NOMO-1 treated with dmso at 0.1 percent for 144 hours (cell line): ENCODE measurements around the gene ING1.

Experiments used
- DNase-seq: peaks from one replicate; lab custom pipeline; 2025; ENCODE audit not compliant: unreplicated experiment; lab: John Stamatoyannopoulos, UW

ING1 gene

GRCh38 chr13:110769097-110769496 is 55.6 kb downstream of the ING1 start:
- no peak for DNase-seq

- DNase-seq: no peak
Measured at GRCh38 chr13:110770678-110771077, 57.2 kb downstream of the ING1 start.

- no peak for DNase-seq
Measured at GRCh38 chr13:110771194-110771593, 57.7 kb downstream of the ING1 start.

- DNase-seq: no peak
Measured at GRCh38 chr13:110772091-110772984, 58.8 kb downstream of the ING1 start.
